OCI-LY3 (cell line): ENCODE measurements around the gene TMEM212.

Source experiments
- H2AFZ ChIP-seq: fragments of 200-600, 300-600 bp; shearing (Covaris generic); 2 replicates; pipeline ENCODE4 v1.6.0; 2014; ENCODE audit warnings: antibody characterized with exemption, low read depth, low read length
- H3K27ac ChIP-seq: fragments of 200-600, 300-600 bp; sonication (generic); 2 replicates; pipeline ENCODE4 v1.5.1; 2014; ENCODE audit warnings: mild to moderate bottlenecking, low read length, moderate library complexity, mixed read lengths
- H3K27me3 ChIP-seq: fragments of 200-600, 300-600 bp; sonication (generic); 2 replicates; pipeline ENCODE4 v1.6.1; 2014; ENCODE audit warnings: low read depth, low read length, mixed read lengths
- H3K36me3 ChIP-seq: fragments of 200-600, 300-600 bp; sonication (generic); replicated peaks from 2 replicates; pipeline ENCODE3; 2014; ENCODE audit warnings: low read depth, low read length, mixed read lengths
- H3K4me1 ChIP-seq: fragments of 300-600, 200-600 bp; sonication (generic); 2 replicates; pipeline ENCODE4 v1.6.1; 2014; ENCODE audit warnings: low read length, mixed read lengths
- H3K4me2 ChIP-seq: fragments of 200-600, 300-600 bp; sonication (generic); 2 replicates; pipeline ENCODE4 v1.6.1; 2014; ENCODE audit warnings: low read length, mixed read lengths
- H3K4me3 ChIP-seq: fragments of 300-600, 200-600 bp; sonication (generic); 2 replicates; pipeline ENCODE4 v1.5.1; 2014; ENCODE audit warnings: antibody characterized with exemption, mild to moderate bottlenecking, low read length, moderate library complexity
- H3K79me2 ChIP-seq: fragments of 300-600, 200-600 bp; shearing (Covaris generic); 2 replicates; pipeline ENCODE4 v1.6.1; 2014; ENCODE audit warnings: mild to moderate bottlenecking, low read length, mixed read lengths
- H3K9ac ChIP-seq: fragments of 300-600, 200-600 bp; shearing (Covaris generic); 2 replicates; pipeline ENCODE4 v1.6.0; 2014; ENCODE audit warnings: mild to moderate bottlenecking, low read length, moderate library complexity
- H3K9me3 ChIP-seq: fragments of 200-600, 300-600 bp; shearing (Covaris generic); 2 replicates; pipeline ENCODE4 v1.6.1; 2014; ENCODE audit warnings: low read length, mixed read lengths; ENCODE audit not compliant: insufficient read depth
- H4K20me1 ChIP-seq: fragments of 200-600, 300-600 bp; sonication (generic); 2 replicates; pipeline ENCODE4 v1.6.1; 2016; ENCODE audit warnings: low read length, mixed read lengths; ENCODE audit not compliant: insufficient read depth
- CTCF ChIP-seq: fragments of 200-600, 300-600 bp; sonication (generic); IDR thresholded peaks from 2 replicates; pipeline ENCODE4 v1.5.1; 2014; ENCODE audit warnings: antibody characterized with exemption, low read length, low read depth
- EZH2phosphoT487 ChIP-seq: fragments of 200-600 bp; shearing (Covaris generic); IDR thresholded peaks from 2 replicates; pipeline ENCODE4 v1.6.1; 2018; ENCODE audit warnings: antibody characterized with exemption, mixed run types, low read depth

Gene TMEM212

GRCh38 chr3:171879472-171879871, 36.3 kb downstream of the TMEM212 start:
- Histone ChIP-seq H3K9ac (no peak overlapping the region), H2AFZ (no peak overlapping the region), H3K4me1 (no peaks in the 10 kb centered on the region), H4K20me1 (no peaks in the 10 kb centered on the region), H3K27ac (no peak overlapping the region), H3K9me3 (no peaks in the 10 kb centered on the region), H3K27me3 (peaks cover 53% of the 10 kb centered on the region), H3K4me2 (no peak overlapping the region), H3K4me3 (no peak overlapping the region), H3K79me2 (no peaks in the 10 kb centered on the region), H3K36me3 (no peaks in the 10 kb centered on the region)
- no peak for TF ChIP-seq EZH2phosphoT487
- TF ChIP-seq CTCF, result no peak

GRCh38 chr3:171880101-171880870, 37.1 kb downstream of the TMEM212 start:
- H3K79me2 ChIP-seq, result no peaks in the 10 kb centered on the region
- H3K27ac ChIP-seq, result no peak overlapping the region
- no peaks in the 10 kb centered on the region for H3K36me3 ChIP-seq
- H3K9ac ChIP-seq, result no peak overlapping the region
- peaks cover 53% of the 10 kb centered on the region for H3K27me3 ChIP-seq
- H3K9me3 ChIP-seq, result no peaks in the 10 kb centered on the region
- H3K4me1 ChIP-seq, result no peaks in the 10 kb centered on the region
- TF ChIP-seq EZH2phosphoT487, result no peak
- no peak for TF ChIP-seq CTCF
- H3K4me3 ChIP-seq, result no peak overlapping the region
- no peak overlapping the region for H2AFZ ChIP-seq
- H4K20me1 ChIP-seq, result no peaks in the 10 kb centered on the region
- H3K4me2 ChIP-seq, result no peak overlapping the region

- no peaks in the 10 kb centered on the region for H3K4me1 ChIP-seq
- H3K27me3 ChIP-seq, result peaks cover 53% of the 10 kb centered on the region
- no peaks in the 10 kb centered on the region for H4K20me1 ChIP-seq
- H3K36me3 ChIP-seq, result no peaks in the 10 kb centered on the region
- no peak overlapping the region for H3K9ac ChIP-seq
- H3K4me2 ChIP-seq, result no peak overlapping the region
- no peak overlapping the region for H3K27ac ChIP-seq
- no peak overlapping the region for H2AFZ ChIP-seq
- TF ChIP-seq EZH2phosphoT487, result no peak
- no peak overlapping the region for H3K4me3 ChIP-seq
- H3K9me3 ChIP-seq, result no peaks in the 10 kb centered on the region
- no peaks in the 10 kb centered on the region for H3K79me2 ChIP-seq
Measured at GRCh38 chr3:171881251-171881650, 38.1 kb downstream of the TMEM212 start.

GRCh38 chr3:171883257-171883892, 40.2 kb downstream of the TMEM212 start:
- no peaks in the 10 kb centered on the region for H4K20me1 ChIP-seq
- H3K79me2 ChIP-seq, result no peaks in the 10 kb centered on the region
- H3K36me3 ChIP-seq, result no peaks in the 10 kb centered on the region
- no peaks in the 10 kb centered on the region for H3K9me3 ChIP-seq
- no peaks in the 10 kb centered on the region for H3K4me1 ChIP-seq
- no peak overlapping the region for H3K9ac ChIP-seq
- TF ChIP-seq CTCF, result no peak
- TF ChIP-seq EZH2phosphoT487, result no peak
- no peak overlapping the region for H3K4me2 ChIP-seq
- no peak overlapping the region for H3K27ac ChIP-seq
- H3K27me3 ChIP-seq, result peaks cover 43% of the 10 kb centered on the region
- no peak overlapping the region for H3K4me3 ChIP-seq
- no peak overlapping the region for H2AFZ ChIP-seq
